T1000 (cell line): Measurements from ENCODE around the gene KRTAP2-2.

Experiments used
- DNase-seq: peaks from one replicate; lab custom pipeline; 2025; ENCODE audit warnings: mixed read lengths; lab: John Stamatoyannopoulos, UW

KRTAP2-2 gene

GRCh38 chr17:41024697-41025096 is 30.3 kb downstream of the KRTAP2-2 start:
- DNase-seq = no peak

DNA sequence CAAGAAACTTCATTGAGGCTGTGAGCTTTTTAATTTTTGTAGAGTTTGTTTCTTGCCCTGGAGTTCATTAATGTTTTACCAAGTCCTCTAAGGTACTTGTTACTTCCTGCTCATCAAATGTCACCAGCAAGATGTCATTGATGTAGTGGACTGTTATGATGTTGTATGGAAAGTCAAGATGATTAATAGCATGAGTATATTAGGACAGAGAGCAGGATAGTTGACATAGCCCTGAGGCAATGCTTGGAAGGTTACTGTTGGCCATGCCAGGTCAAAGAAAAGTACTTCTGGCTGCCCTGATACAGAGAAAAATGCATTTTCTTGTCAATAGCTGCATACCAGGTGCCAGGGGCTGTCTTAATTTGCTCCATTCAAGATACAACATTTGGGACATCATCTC is 34.7 kb downstream of the KRTAP2-2 start:
- DNase-seq = no peak

DNA sequence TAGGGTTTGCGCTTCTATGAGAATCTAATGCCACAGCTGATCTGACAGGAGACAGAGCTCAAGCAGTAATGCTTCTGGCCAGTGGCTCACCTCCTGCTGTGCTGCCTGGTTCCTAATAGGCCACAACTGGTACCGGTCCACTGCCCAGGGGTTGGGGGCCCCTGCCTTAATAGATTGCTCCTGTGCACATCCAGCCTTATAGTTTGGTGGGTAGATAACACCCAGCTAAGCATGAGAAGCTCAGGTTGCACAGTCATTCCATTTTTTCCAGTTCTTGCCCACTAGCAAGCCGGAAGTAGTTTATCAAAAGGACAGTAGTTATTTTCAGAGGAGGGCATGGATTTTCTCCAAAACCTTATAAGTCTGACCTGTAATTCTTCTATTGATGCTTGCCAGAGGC is 35.6 kb downstream of the KRTAP2-2 start:
- DNase-seq = no peak

- no peak for DNase-seq
These were observed 36.5 kb downstream of the KRTAP2-2 start for GRCh38 chr17:41018541-41018940.

- no peak for DNase-seq
These were observed 38.3 kb downstream of the KRTAP2-2 start for GRCh38 chr17:41016578-41017215.

GRCh38 chr17:41015454-41015853 is 39.6 kb downstream of the KRTAP2-2 start:
- no peak for DNase-seq

GRCh38 chr17:41013606-41014005 is 41.4 kb downstream of the KRTAP2-2 start:
- DNase-seq = no peak

- DNase-seq = no peak
These were observed 41.8 kb downstream of the KRTAP2-2 start for GRCh38 chr17:41013181-41013580.

- DNase-seq = no peak
These were observed 42.5 kb downstream of the KRTAP2-2 start for GRCh38 chr17:41012326-41013120.

- no peak for DNase-seq
These were observed 44.6 kb downstream of the KRTAP2-2 start for GRCh38 chr17:41010441-41010840.

DNA sequence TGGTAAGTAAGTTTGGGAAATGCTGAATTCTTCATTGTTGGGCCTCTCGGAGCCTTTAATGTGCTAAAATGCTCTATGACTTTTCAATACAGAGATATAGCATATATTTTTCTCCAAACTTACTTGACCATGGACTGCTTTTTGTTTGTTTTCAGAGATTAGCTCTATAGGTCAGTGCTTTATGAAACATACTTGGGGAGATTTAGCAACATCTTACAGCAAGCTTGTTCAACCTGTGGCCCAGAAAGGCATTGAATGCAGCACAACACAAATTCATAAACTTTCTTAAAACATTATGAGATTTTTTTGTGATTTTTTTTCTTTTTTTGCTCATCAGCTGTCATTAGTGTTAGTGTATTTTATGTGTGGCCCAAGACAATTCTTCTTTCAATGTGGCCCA is 45.1 kb downstream of the KRTAP2-2 start:
- DNase-seq = no peak

- no peak for DNase-seq
These were observed 45.7 kb downstream of the KRTAP2-2 start for GRCh38 chr17:41009301-41009760.

DNA sequence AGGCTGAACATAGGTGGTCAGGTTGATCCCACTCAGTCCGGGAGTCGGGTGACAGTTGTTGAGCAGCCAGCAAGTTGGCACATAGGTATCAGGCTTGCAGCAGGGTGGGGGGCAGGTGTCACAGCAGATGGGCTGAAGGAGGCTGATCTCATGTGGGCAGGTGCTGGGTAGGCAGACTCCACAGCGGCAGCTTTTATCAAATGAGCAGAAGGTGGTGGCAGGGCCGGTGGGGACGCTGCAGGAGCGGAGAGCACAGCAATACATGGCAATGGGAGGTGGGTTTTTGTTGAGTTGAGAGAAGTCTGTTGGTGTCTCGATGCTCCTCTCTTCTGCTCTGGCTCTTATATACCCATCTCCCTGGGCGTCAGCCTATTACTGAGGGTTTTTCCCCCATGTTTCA is 46.2 kb downstream of the KRTAP2-2 start, which contains the start of gene KRTAP3-1:
Gene KRTAP3-1 (minus strand): TSS at position 318 of the 400 bp plus-strand sequence. CDS start 54 bp downstream, at position 264.
- no peak for DNase-seq
